Stimulated activated CD8-positive, alpha-beta memory T cell treated with anti-CD3 and anti-CD28 coated beads, Interleukin-15, amount 100 ng/mL, for 48 hours (primary cell): ENCODE data around the gene LIG3.
"Not testable (repeated sequence)": the region's sequence is repeated elsewhere in the genome, so short reads cannot be mapped to it uniquely, and the experiment has no call there.

Experiments used
- DNase-seq, 2 donors: peaks; one replicate each; pipeline ENCODE4 v3.0.0-alpha.2; 2020; ENCODE audit warnings: low read depth in 2 of 2

LIG3 gene

GRCh38 chr17:35041390-35041789 lies 61.1 kb downstream of the LIG3 start:
- DNase-seq, result no peak

GRCh38 chr17:35044181-35044580 lies 63.9 kb downstream of the LIG3 start:
- DNase-seq, result no peak

GRCh38 chr17:35045458-35045979 lies 65.2 kb downstream of the LIG3 start:
- DNase-seq, result not testable (repeated sequence)

GRCh38 chr17:35046245-35046644 lies 65.9 kb downstream of the LIG3 start:
- DNase-seq, result no peak

GRCh38 chr17:35046740-35047283 lies 66.5 kb downstream of the LIG3 start:
- DNase-seq, result peak; percentile 48 to 56

GRCh38 chr17:35048685-35049379 lies 68.5 kb downstream of the LIG3 start:
- DNase-seq, result no peak

GRCh38 chr17:35050170-35050569 lies 69.9 kb downstream of the LIG3 start:
- no peak for DNase-seq

- no peak for DNase-seq
These were observed 70.9 kb downstream of the LIG3 start for GRCh38 chr17:35051183-35051578.

- no peak for DNase-seq
These were observed 71.4 kb downstream of the LIG3 start for GRCh38 chr17:35051579-35052240.

GRCh38 chr17:35052241-35052610 lies 71.9 kb downstream of the LIG3 start:
- DNase-seq, result no peak

- no peak for DNase-seq
These were observed 72.5 kb downstream of the LIG3 start for GRCh38 chr17:35052780-35053179.

- no peak for DNase-seq
These were observed 72.9 kb downstream of the LIG3 start for GRCh38 chr17:35053204-35053603.

- DNase-seq, result no peak
These were observed 75.7 kb downstream of the LIG3 start for GRCh38 chr17:35056013-35056412.

- DNase-seq, result no peak
These were observed 77.1 kb downstream of the LIG3 start for GRCh38 chr17:35057332-35057915.
